A549 (cell line): Measurements from ENCODE around the gene PDCD2L. TPM values are rescaled to one million over a fixed set of nuclear protein-coding genes. Genes with fewer than 3 reads are reported as not detected.
"Not testable (repeated sequence)": the region's sequence is repeated elsewhere in the genome, so short reads cannot be mapped to it uniquely, and the experiment has no call there.

Source experiments
- ATAC-seq, 2 experiments: fragments of 200-7000 bp in 1 of 2; fragments of >200 bp in 1 of 2; cut with Nextera tagmentation in 1 of 2; cut with Tn5 transposase in 1 of 2; 3 replicates each; pipeline versions ENCODE4 v1.8.0 to v1.9.1; 2018 to 2020; ENCODE audit warnings: mild to moderate bottlenecking in 1 of 2, moderate library complexity in 1 of 2
- CTCF ChIA-PET: fragments of 300-600 bp; sonication (Branson Sonifier 250); formaldehyde crosslinking; extraction: SDS; loops from one replicate; lab custom pipeline; 2021; ENCODE audit warnings: antibody characterized with exemption, inconsistent platforms; lab: Yijun Ruan, JAX
- POLR2A ChIA-PET: fragments of 350-600 bp; formaldehyde crosslinking; extraction: SDS; loops from one replicate; lab custom pipeline; 2021; ENCODE audit warnings: antibody characterized with exemption, inconsistent platforms; lab: Yijun Ruan, JAX
- DNase-seq, 2 experiments: peaks; one replicate each; pipeline versions ENCODE4 v3.0.0 to v3.0.0-alpha.2; 2011 to 2016; ENCODE audit warnings: low read depth in 1 of 2, low spot score in 1 of 2
- FAIRE-seq: peaks from 2 replicates; lab custom pipeline; 2011; peaks lifted over from hg19 to GRCh38; lab: Jason Lieb, UNC
- H3K27ac ChIP-seq, 2 experiments: fragments of >200 bp; sonication (Bioruptor Twin); formaldehyde crosslinking; 3 replicates each; pipeline ENCODE4 v1.5.1; 2016 to 2017
- H3K4me1 ChIP-seq: fragments of >200 bp; sonication (Bioruptor Twin); formaldehyde crosslinking; 3 replicates; pipeline ENCODE4 v1.6.1; 2016
- H3K4me2 ChIP-seq: fragments of >200 bp; sonication (Bioruptor Twin); formaldehyde crosslinking; 3 replicates; pipeline ENCODE4 v1.6.1; 2016
- H3K4me3 ChIP-seq: fragments of >200 bp; sonication (Bioruptor Twin); formaldehyde crosslinking; 3 replicates; pipeline ENCODE4 v1.5.1; 2016
- H3K9me3 ChIP-seq: fragments of >200 bp; sonication (Bioruptor Twin); formaldehyde crosslinking; 3 replicates; pipeline ENCODE4 v1.6.1; 2016
- BHLHE40 ChIP-seq: IDR thresholded peaks from 2 replicates; pipeline ENCODE4 v1.6.1; 2012; ENCODE audit warnings: low read depth, low read length, inconsistent platforms
- ESRRA ChIP-seq: fragments of 150-350 bp; IDR thresholded peaks from 2 replicates; pipeline ENCODE4 v1.6.1; 2014; ENCODE audit warnings: mild to moderate bottlenecking, low read length, borderline replicate concordance
- FOSB ChIP-seq: fragments of 250-450 bp; sonication (Bioruptor Pico); IDR thresholded peaks from 2 replicates; pipeline ENCODE4 v1.5.0; 2020; ENCODE audit warnings: mild to moderate bottlenecking, moderate library complexity
- FOXS1 ChIP-seq: fragments of 250-450 bp; sonication (Bioruptor Pico); IDR thresholded peaks from 2 replicates; pipeline ENCODE4 v1.5.0; 2020; ENCODE audit warnings: mild to moderate bottlenecking, moderate library complexity
- HMGXB4 ChIP-seq: fragments of 250-450 bp; sonication (Bioruptor Pico); IDR thresholded peaks from 2 replicates; pipeline ENCODE4 v1.5.0; 2021; ENCODE audit warnings: mild to moderate bottlenecking, moderate library complexity, borderline replicate concordance
- HOXA7 ChIP-seq: fragments of 250-450 bp; sonication (Bioruptor Pico); IDR thresholded peaks from 2 replicates; pipeline ENCODE4 v1.5.0; 2020; ENCODE audit warnings: mild to moderate bottlenecking, moderate library complexity
- KDM1A ChIP-seq: fragments of 200-600 bp; sonication (generic); IDR thresholded peaks from 2 replicates; pipeline ENCODE4 v1.6.1; 2016; ENCODE audit warnings: low read depth, mild to moderate bottlenecking
- MAZ ChIP-seq: fragments of 150-350 bp; IDR thresholded peaks from 2 replicates; pipeline ENCODE4 v1.6.1; 2014; ENCODE audit warnings: antibody characterized with exemption, low read depth, low read length, borderline replicate concordance
- NFE2L2 ChIP-seq: fragments of 150-350 bp; conservative IDR thresholded peaks from 2 replicates; pipeline ENCODE4 v1.6.1; 2014; ENCODE audit warnings: low read length
- NR3C1 ChIP-seq: fragments of >200 bp; sonication (Bioruptor Twin); formaldehyde crosslinking; IDR thresholded peaks from 3 replicates; pipeline ENCODE4 v1.6.1; 2017
- POLR2A ChIP-seq: IDR thresholded peaks from 2 replicates; pipeline ENCODE4 v1.6.1; 2012; ENCODE audit warnings: mild to moderate bottlenecking, low read length
- RFX5 ChIP-seq: fragments of 450-650 bp; IDR thresholded peaks from 2 replicates; pipeline ENCODE4 v1.7.1; 2014; ENCODE audit warnings: antibody characterized with exemption, mild to moderate bottlenecking, moderate library complexity
- SMC3 ChIP-seq: fragments of >200 bp; sonication (Bioruptor Twin); formaldehyde crosslinking; IDR thresholded peaks from 3 replicates; pipeline ENCODE4 v1.6.1; 2018; ENCODE audit warnings: inconsistent platforms
- TFCP2L1 ChIP-seq: fragments of 250-450 bp; sonication (Bioruptor Pico); IDR thresholded peaks from 2 replicates; pipeline ENCODE4 v1.5.0; 2021; ENCODE audit warnings: mild to moderate bottlenecking
- ZFP36 ChIP-seq: fragments of 450-650 bp; IDR thresholded peaks from 2 replicates; pipeline ENCODE4 v1.6.1; 2014; ENCODE audit warnings: borderline replicate concordance; ENCODE audit not compliant: partially characterized antibody
- ZNF302 ChIP-seq: fragments of 250-450 bp; sonication (Bioruptor Pico); IDR thresholded peaks from 2 replicates; pipeline ENCODE4 v1.9.0; 2021; ENCODE audit warnings: inconsistent platforms, mild to moderate bottlenecking, moderate library complexity
- ZSCAN20 ChIP-seq: fragments of 250-450 bp; sonication (Bioruptor Pico); IDR thresholded peaks from 2 replicates; pipeline ENCODE4 v1.8.0; 2022; ENCODE audit warnings: mild to moderate bottlenecking, moderate library complexity
- WGBS: methylation state at CpG from one replicate; pipeline ENCODE4 v1.1.6; 2017; ENCODE audit errors: missing lambda C conversion rate; 5-methylcytosine and 5-hydroxymethylcytosine counted together
- polyA plus RNA-seq, 4 experiments: library from polyadenylated mRNA; depleted of rRNA in 3 of 4; stranded (reverse); fragments of >200 nt; fragmentation: RNase III in 1 of 4; extraction: RNeasy Plus Mini Kit Qiagen cat#74134 plus additional on column Dnase treatment in 1 of 4; gene quantifications; 2 replicates in 3 of 4; 3 replicates in 1 of 4; pipeline ENCODE4 v1.2.3, GENCODE V29; 2011 to 2017

PDCD2L gene
- polyA plus RNA-seq, 2 of the 4 experiments (the other 2 are of a cell fraction), result 31.5 to 68.9 TPM

GRCh38 chr19:34393031-34393430, 11.2 kb upstream of the PDCD2L start:
- FAIRE-seq, result no peak
- peak in 1 of 2 experiments; percentile 3; a peak in 2 of 6 replicates for ATAC-seq

GRCh38 chr19:34393629-34394028, 10.6 kb upstream of the PDCD2L start:
- WGBS, result 93% methylated on average over 14 of the region's 14 CpGs
- Histone ChIP-seq H3K4me2 (no peak overlapping the region), H3K4me3 (no peak overlapping the region), H3K4me1 (no peaks in the 10 kb centered on the region), H3K27ac (no peak overlapping the region), H3K9me3 (no peaks in the 10 kb centered on the region)
- ChIA-PET CTCF (interaction anchor here (0.6 to 2.0 kb wide), 4 partner anchors 9 to 72 kb away, joined by 3 to 5 read pairs (median 4); no protein-coding TSS in a partner anchor), POLR2A (no interaction called here)
- no peak for TF ChIP-seq ESRRA
- TF ChIP-seq BHLHE40, result no peak
- no peak for TF ChIP-seq RFX5
- no peak for TF ChIP-seq ZNF302 (CRISPR knock-in tag)
- TF ChIP-seq ZSCAN20 (CRISPR knock-in tag), result no peak
- FAIRE-seq (no peak), DNase-seq (no peak), ATAC-seq (no peak)

More at GRCh38 chr19:34393031-34393430, 11.2 kb upstream of the PDCD2L start:
- WGBS, result 92% methylated on average over 11 of the region's 11 CpGs
- Histone ChIP-seq H3K27ac (no peak overlapping the region), H3K4me2 (no peak overlapping the region), H3K9me3 (no peaks in the 10 kb centered on the region), H3K4me1 (no peaks in the 10 kb centered on the region), H3K4me3 (no peak overlapping the region)
- ChIA-PET POLR2A (no interaction called here), CTCF (interaction anchor here (2.0 kb wide), 1 partner anchor 37 kb away, joined by 5 read pairs; no protein-coding TSS in a partner anchor)
- no peak for DNase-seq
- no peak for TF ChIP-seq HMGXB4 (CRISPR knock-in tag)
- no peak for TF ChIP-seq FOXS1 (CRISPR knock-in tag)

GRCh38 chr19:34397853-34398252, 6.3 kb upstream of the PDCD2L start:
- POLR2A ChIA-PET, result interaction anchor here (0.6 kb wide), 1 partner anchor 30 kb away, joined by 3 read pairs; no protein-coding TSS in a partner anchor
- H3K9me3 ChIP-seq, result no peaks in the 10 kb centered on the region
- DNase-seq (no peak), ATAC-seq (no peak), FAIRE-seq (peak; percentile 56)
- no peak overlapping the region for H3K4me2 ChIP-seq
- no peak overlapping the region for H3K4me3 ChIP-seq
- H3K27ac ChIP-seq, result no peak overlapping the region
- H3K4me1 ChIP-seq, result peaks cover 6% of the 10 kb centered on the region; the same call in 2 of the 3 replicates
- 96% methylated on average over 1 of the region's 1 CpG for WGBS
- TF ChIP-seq ZFP36, result no peak
- no peak for TF ChIP-seq FOSB
- no peak for TF ChIP-seq KDM1A
- TF ChIP-seq SMC3, result no peak
- no peak for TF ChIP-seq MAZ
- TF ChIP-seq TFCP2L1 (CRISPR knock-in tag), result no peak
- TF ChIP-seq HOXA7 (CRISPR knock-in tag), result no peak
- TF ChIP-seq NR3C1, result no peak
- CTCF ChIA-PET, result interaction anchor here (0.6 to 4.2 kb wide), 7 partner anchors 10 to 620 kb away, joined by 3 to 17 read pairs (median 3); no protein-coding TSS in a partner anchor

GRCh38 chr19:34399886-34400285, 4.3 kb upstream of the PDCD2L start:
- CTCF ChIA-PET, result interaction anchor here (0.7 to 1.9 kb wide), 6 partner anchors 11 to 819 kb away, joined by 3 to 4 read pairs (median 4); partner anchors contain the start of gene UBA2
- FAIRE-seq (no peak), ATAC-seq (no peak), DNase-seq (no peak)
- TF ChIP-seq RFX5 (no peak), NFE2L2 (no peak), POLR2A (no peak)
- 89% methylated on average over 9 of the region's 9 CpGs for WGBS
- Histone ChIP-seq H3K4me3 (no peak overlapping the region), H3K9me3 (no peaks in the 10 kb centered on the region), H3K4me2 (no peak overlapping the region), H3K4me1 (peaks cover 6% of the 10 kb centered on the region; the same call in 2 of the 3 replicates), H3K27ac (no peak overlapping the region)
- POLR2A ChIA-PET, result no interaction called here

GRCh38 chr19:34400844-34401243, 3.4 kb upstream of the PDCD2L start:
- POLR2A ChIA-PET, result interaction anchor here (0.6 kb wide), 2 partner anchors 140 to 273 kb away, joined by 3 to 5 read pairs; no protein-coding TSS in a partner anchor
- CTCF ChIA-PET, result interaction anchor here (0.6 to 1.5 kb wide), 4 partner anchors 12 to 42 kb away, joined by 3 to 4 read pairs (median 3); no protein-coding TSS in a partner anchor
- FAIRE-seq, H3K9me3 ChIP-seq, ATAC-seq, H3K4me3 ChIP-seq, H3K4me2 ChIP-seq, H3K27ac ChIP-seq, DNase-seq: not testable (repeated sequence)
- 93% methylated on average over 8 of the region's 8 CpGs for WGBS
- peaks cover 14% of the 10 kb centered on the region; the same call in 2 of the 3 replicates for H3K4me1 ChIP-seq
